Heart right ventricle (tissue), 16 donors: ENCODE results near the gene DRICH1. TPM values are rescaled to one million over a fixed set of nuclear protein-coding genes. Genes with fewer than 3 reads are reported as not detected.
"Not testable (repeated sequence)": the region's sequence is repeated elsewhere in the genome, so short reads cannot be mapped to it uniquely, and the experiment has no call there.

ENCODE experiments used
- ATAC-seq, 8 donors: fragments of 200-7000 bp; cut with Tn5 transposase; one replicate each; pipeline ENCODE4 v1.9.1; 2020; ENCODE audit warnings: mild to moderate bottlenecking in 8 of 8, moderate library complexity in 8 of 8, moderate number of reproducible peaks in 1 of 8
- DNase-seq, 2 donors: peaks; one replicate each; pipeline ENCODE4 v3.0.0-alpha.2; 2020
- H3K27ac ChIP-seq, 10 donors: fragments of 200-600 bp; sonication (generic) in 2 of 10; one replicate each; pipeline versions ENCODE4 v1.5.0 to v1.8.0; 2020 to 2022; ENCODE audit warnings: mild to moderate bottlenecking in 3 of 10
- H3K27me3 ChIP-seq, 7 donors: fragments of 200-600 bp; one replicate each; pipeline ENCODE4 v1.8.0; 2021 to 2022; ENCODE audit warnings: mild to moderate bottlenecking in 2 of 7
- H3K36me3 ChIP-seq, 9 donors: fragments of 200-600 bp; sonication (generic) in 1 of 9; one replicate each; pipeline versions ENCODE4 v1.5.0 to v1.8.0; 2020 to 2022; ENCODE audit warnings: mild to moderate bottlenecking in 2 of 9
- H3K4me1 ChIP-seq, 9 donors: fragments of 200-600 bp; sonication (generic) in 1 of 9; one replicate each; pipeline versions ENCODE4 v1.5.0 to v1.8.0; 2020 to 2022; ENCODE audit warnings: mild to moderate bottlenecking in 4 of 9
- H3K4me3 ChIP-seq, 10 donors: fragments of 200-600 bp; sonication (generic) in 2 of 10; one replicate each; pipeline versions ENCODE4 v1.5.0 to v1.8.0; 2020 to 2022; ENCODE audit warnings: mild to moderate bottlenecking in 7 of 10, moderate library complexity in 2 of 10
- H3K9me3 ChIP-seq, 11 donors: fragments of 200-600 bp in 10 of 11; sonication (generic) in 2 of 11; one replicate each; pipeline versions ENCODE4 v1.5.0 to v1.8.0; 2013 to 2022; ENCODE audit warnings: mild to moderate bottlenecking in 2 of 11, control low read depth in 1 of 11, moderate library complexity in 1 of 11
- WGBS, 2 donors: extraction: QIAGEN DNeasy Blood & Tissue Kit; methylation state at CpG; one replicate each; pipeline ENCODE4 v1.1.7; 2013; ENCODE audit warnings: inconsistent platforms in 1 of 2; 5-methylcytosine and 5-hydroxymethylcytosine counted together
- intact Hi-C, 10 donors: fragments of 100-400 bp; cut with DNase I; formaldehyde crosslinking; loops; one replicate each; pipeline versions ENCODE4 v1.11.1 to v1.14.2; 2022
- polyA plus RNA-seq, 2 donors: library from polyadenylated mRNA; stranded (reverse); fragments of 200-250 nt; gene quantifications; one replicate each; pipeline ENCODE4 v1.2.3, GENCODE V29; 2013
- total RNA-seq, 10 donors: library from RNA; stranded (reverse); fragmentation: NEBNext Ultra II Directional in 3 of 10; extraction: Animal tissue kit (Norgen Biotek cat#: 25700) in 3 of 10; gene quantifications; one replicate each; pipeline versions ENCODE4 v1.2.1 to v1.2.4, GENCODE V29; 2021 to 2023
- TF ChIP-seq, protein P1 (sequence below), 9 donors: fragments of 200-600 bp; sonication (generic) in 2 of 9; IDR thresholded peaks; one replicate each; pipeline versions ENCODE4 v1.5.0 to v1.8.0; 2021 to 2022; ENCODE audit warnings: antibody characterized with exemption in 9 of 9, mild to moderate bottlenecking in 5 of 9, moderate library complexity in 1 of 9
- donor health status: Arrhythmogenic right ventricular cardiomyopathy.
- donor health status: ischemic (EF 13 %, LVEDD 7.1; RV severe dilation, severe dysfunction).
- donor health status: healthy with polysubstance abuse.
- donor health status: DM: no; HTN: yes; CAD: no.
- donor health status: DM: no; HTN: no; CAD: no.
- donor health status: ischemic (EF 25% LVEDD 6.9; RV normal size, moderate dysfunction).
- donor health status: ischemic (EF 25% LVEDD 5.7; RV mildly dilated, moderate dysfunction).
- donor health status: healthy.
- donor health status: DM: yes; HTN: yes; CAD: no.
- donor health status: Ischemic cardiomyopathy.
- donor health status: ischemic (EF 35%, LVEDD 5.7; RV mildly dilated, moderate dysfunction).
- donor health status: nonischemic (EF 11% LVEDD 7.7; RV severe dilation, severe dysfunction).
- donor health status: DM: yes; HTN: yes; CAD: no.
- donor health status: PGD.
- donor health status: ischemic (EF 29% LVEDD 5.4; RV normal size, mild dysfunction).
- donor health status: nonischemic (EF 23%, LVEDD 6.1; RV moderate dilation, normal function).

Gene DRICH1
- total and polyA plus RNA-seq, 12 donors, result 0.03 to 0.44 TPM; not detected in 10

DNA sequence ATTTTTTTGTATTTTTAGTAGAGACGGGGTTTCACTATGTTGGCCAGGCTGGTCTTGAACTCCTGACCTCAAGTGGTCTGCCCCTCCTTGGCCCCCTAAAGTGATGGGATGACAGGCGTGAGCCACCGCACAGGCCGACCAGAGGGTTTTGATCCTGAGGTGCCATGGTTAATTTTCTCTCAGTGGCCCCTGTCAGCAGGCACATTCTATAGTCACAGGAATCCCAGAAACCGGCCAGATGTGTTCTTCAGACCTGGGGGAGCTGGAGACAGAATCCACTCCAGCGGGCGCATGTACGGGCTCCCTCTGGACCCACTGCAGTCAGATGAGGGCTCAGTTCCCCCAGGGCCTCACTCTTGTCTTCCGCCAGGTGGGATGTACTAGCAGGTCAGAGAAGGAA is 69.0 kb downstream of the DRICH1 start:
- 87 to 88% methylated on average over 9 of the region's 9 CpGs for WGBS, 2 donors
- Histone ChIP-seq H3K4me1 (peaks cover 0 to 16% (median 10%) of the 10 kb centered on the region in 9 donors), H3K36me3 (no peaks in the 10 kb centered on the region), H3K27ac (no peak overlapping the region), H3K9me3 (no peaks in the 10 kb centered on the region), H3K27me3 (peaks cover 0 to 59% (median 43%) of the 10 kb centered on the region in 7 donors), H3K4me3 (no peak overlapping the region)
- TF ChIP-seq, protein P1, sequence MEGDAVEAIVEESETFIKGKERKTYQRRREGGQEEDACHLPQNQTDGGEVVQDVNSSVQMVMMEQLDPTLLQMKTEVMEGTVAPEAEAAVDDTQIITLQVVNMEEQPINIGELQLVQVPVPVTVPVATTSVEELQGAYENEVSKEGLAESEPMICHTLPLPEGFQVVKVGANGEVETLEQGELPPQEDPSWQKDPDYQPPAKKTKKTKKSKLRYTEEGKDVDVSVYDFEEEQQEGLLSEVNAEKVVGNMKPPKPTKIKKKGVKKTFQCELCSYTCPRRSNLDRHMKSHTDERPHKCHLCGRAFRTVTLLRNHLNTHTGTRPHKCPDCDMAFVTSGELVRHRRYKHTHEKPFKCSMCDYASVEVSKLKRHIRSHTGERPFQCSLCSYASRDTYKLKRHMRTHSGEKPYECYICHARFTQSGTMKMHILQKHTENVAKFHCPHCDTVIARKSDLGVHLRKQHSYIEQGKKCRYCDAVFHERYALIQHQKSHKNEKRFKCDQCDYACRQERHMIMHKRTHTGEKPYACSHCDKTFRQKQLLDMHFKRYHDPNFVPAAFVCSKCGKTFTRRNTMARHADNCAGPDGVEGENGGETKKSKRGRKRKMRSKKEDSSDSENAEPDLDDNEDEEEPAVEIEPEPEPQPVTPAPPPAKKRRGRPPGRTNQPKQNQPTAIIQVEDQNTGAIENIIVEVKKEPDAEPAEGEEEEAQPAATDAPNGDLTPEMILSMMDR (IDR thresholded peaks at IDR 0.05), result no peak
- ATAC-seq (no peak), DNase-seq (no peak)
- intact Hi-C loops, result no loop called here

DNA sequence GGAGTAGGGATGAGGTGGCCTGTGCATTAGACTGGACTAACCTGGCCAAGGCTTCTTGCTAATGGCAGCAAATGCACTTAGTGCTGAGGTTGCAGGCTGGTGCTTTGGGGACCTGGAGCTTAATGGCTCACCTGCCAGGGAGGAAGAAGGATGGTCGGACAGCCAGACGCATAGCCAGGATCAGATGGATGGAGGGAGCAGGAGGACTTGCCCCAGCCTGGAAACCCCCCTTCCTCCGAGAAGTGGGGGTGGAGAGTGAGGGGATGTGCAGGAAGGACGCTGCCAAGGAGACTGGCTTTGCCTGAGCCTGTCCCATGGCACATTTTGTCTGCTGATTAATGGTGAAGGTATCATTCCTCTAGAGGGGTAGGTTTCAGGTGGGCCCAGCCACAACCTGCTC is 69.9 kb downstream of the DRICH1 start:
- Histone ChIP-seq H3K9me3 (no peaks in the 10 kb centered on the region), H3K36me3 (no peaks in the 10 kb centered on the region), H3K27me3 (peaks cover 0 to 63% (median 46%) of the 10 kb centered on the region in 7 donors), H3K27ac (no peak overlapping the region), H3K4me3 (no peak overlapping the region), H3K4me1 (peaks cover 0 to 16% (median 10%) of the 10 kb centered on the region in 9 donors)
- DNase-seq, result no peak
- intact Hi-C loops, result no loop called here
- TF ChIP-seq, protein P1 (IDR thresholded peaks at IDR 0.05), result no peak
- 90 to 92% methylated on average over 4 of the region's 4 CpGs for WGBS, 2 donors
- ATAC-seq, result no peak

DNA sequence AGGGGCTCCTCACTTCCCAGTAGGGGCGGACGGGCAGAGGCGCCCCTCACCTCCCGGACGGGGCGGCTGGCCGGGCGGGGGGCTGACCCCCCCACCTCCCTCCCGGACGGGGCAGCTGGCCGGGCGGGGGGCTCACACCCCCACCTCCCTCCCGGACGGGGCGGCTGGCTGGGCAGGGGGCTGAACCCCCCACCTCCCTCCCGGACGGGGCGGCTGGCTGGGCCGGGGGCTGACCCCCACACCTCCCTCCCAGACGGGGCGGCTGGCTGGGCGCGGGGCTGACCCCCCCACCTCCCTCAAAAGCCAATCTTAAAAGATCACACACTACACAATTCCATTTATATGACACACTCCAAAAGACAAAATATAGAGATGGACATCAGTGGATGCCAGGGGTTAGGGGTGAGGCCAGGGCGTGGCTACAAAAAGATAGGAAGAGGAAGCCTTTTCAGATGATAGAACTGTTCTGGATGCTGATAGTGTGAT is 71.1 kb downstream of the DRICH1 start:
- WGBS, 2 donors, result 89 to 92% methylated on average over 24 of the region's 24 CpGs

DNA sequence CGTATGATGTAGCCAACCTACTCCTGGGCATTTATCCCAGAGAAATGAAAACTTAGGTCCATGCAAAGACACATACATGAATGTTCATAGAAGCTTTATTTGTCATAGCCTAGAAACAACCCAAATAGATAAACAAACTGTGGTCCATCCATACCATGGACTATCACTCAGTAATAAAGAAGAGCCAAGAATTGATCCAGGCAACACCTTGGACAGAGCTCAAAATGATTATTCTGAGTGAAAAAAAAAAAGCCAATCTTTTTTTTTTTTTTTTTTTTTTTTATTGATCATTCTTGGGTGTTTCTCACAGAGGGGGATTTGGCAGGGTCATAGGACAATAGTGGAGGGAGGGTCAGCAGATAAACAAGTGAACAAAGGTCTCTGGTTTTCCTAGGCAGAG is 71.9 kb downstream of the DRICH1 start:
- H3K4me1 ChIP-seq, intact Hi-C loops, H3K4me3 ChIP-seq, DNase-seq, H3K36me3 ChIP-seq, ATAC-seq, H3K9me3 ChIP-seq, H3K27ac ChIP-seq: not testable (repeated sequence)
- peaks cover 0 to 61% (median 43%) of the 10 kb centered on the region in 7 donors for H3K27me3 ChIP-seq
- 50 to 53% methylated on average over 1 of the region's 1 CpG for WGBS, 2 donors

More for the DNA sequence above, 71.1 kb downstream of the DRICH1 start:
- DNase-seq, H3K4me1 ChIP-seq, ATAC-seq, H3K36me3 ChIP-seq, intact Hi-C loops, H3K27ac ChIP-seq, H3K9me3 ChIP-seq, H3K4me3 ChIP-seq: not testable (repeated sequence)
- peaks cover 0 to 61% (median 45%) of the 10 kb centered on the region in 7 donors for H3K27me3 ChIP-seq

Other genes with a start within 250 kb of the DRICH1 start
- not detected for gene IGLL1, start 52.0 kb downstream of the DRICH1 start, total RNA-seq
- gene IGLL1, start 52.0 kb downstream of the DRICH1 start, polyA plus RNA-seq, result not detected
- 1 to 10 TPM in 1 of 10 donors, under 1 TPM in 1, not detected in 8; 0.23 to 1.6 TPM for gene RGL4, start 58.7 kb upstream of the DRICH1 start, total RNA-seq
- gene RGL4, start 58.7 kb upstream of the DRICH1 start, polyA plus RNA-seq, result under 1 TPM; 0.29 to 0.59 TPM
- gene ZNF70, start 118.8 kb upstream of the DRICH1 start, total RNA-seq, result 1 to 10 TPM; 3.0 to 4.2 (median 3.6) TPM
- gene ZNF70, start 118.8 kb upstream of the DRICH1 start, polyA plus RNA-seq, result 1 to 10 TPM; 1.2 to 2.1 TPM
- gene VPREB3, start 122.1 kb upstream of the DRICH1 start, total RNA-seq, result 1 to 10 TPM in 4 of 10 donors, under 1 TPM in 2, not detected in 4; 0.56 to 2.5 (median 1.3) TPM
- gene VPREB3, start 122.1 kb upstream of the DRICH1 start, polyA plus RNA-seq, result under 1 TPM; 0.83 to 0.88 TPM
- not detected for gene C22orf15, start 130.7 kb upstream of the DRICH1 start, total RNA-seq
- under 1 TPM; 0.12 to 0.66 TPM for gene C22orf15, start 130.7 kb upstream of the DRICH1 start, polyA plus RNA-seq
- gene CHCHD10, start 135.7 kb upstream of the DRICH1 start, total RNA-seq, result 1,000 to 10,000 TPM in 8 of 10 donors, 100 to 1,000 TPM in 2; 860 to 1,727 (median 1,056) TPM
- 1,000 to 10,000 TPM in 1 of 2 donors, 100 to 1,000 TPM in 1; 735 to 3,552 TPM for gene CHCHD10, start 135.7 kb upstream of the DRICH1 start, polyA plus RNA-seq
- 10 to 100 TPM in 4 of 10 donors, 1 to 10 TPM in 6; 3.5 to 23.4 (median 5.4) TPM for gene MMP11, start 140.5 kb upstream of the DRICH1 start, total RNA-seq
- gene MMP11, start 140.5 kb upstream of the DRICH1 start, polyA plus RNA-seq, result 10 to 100 TPM in 1 of 2 donors, 1 to 10 TPM in 1; 9.9 to 12.8 TPM
- gene SMARCB1, start 154.6 kb upstream of the DRICH1 start, total RNA-seq, result 10 to 100 TPM; 28.5 to 73.1 (median 39.8) TPM
- 10 to 100 TPM; 26.8 to 70.0 TPM for gene SMARCB1, start 154.6 kb upstream of the DRICH1 start, polyA plus RNA-seq
- 1 to 10 TPM in 9 of 10 donors, under 1 TPM in 1; 0.91 to 5.1 (median 1.7) TPM for gene DERL3, start 206.7 kb upstream of the DRICH1 start, total RNA-seq
- 10 to 100 TPM in 1 of 2 donors, 1 to 10 TPM in 1; 2.0 to 14.1 TPM for gene DERL3, start 206.7 kb upstream of the DRICH1 start, polyA plus RNA-seq
- gene SLC2A11, start 225.6 kb upstream of the DRICH1 start, total RNA-seq, result 10 to 100 TPM; 16.1 to 30.4 (median 21.2) TPM
- gene SLC2A11, start 225.6 kb upstream of the DRICH1 start, polyA plus RNA-seq, result 10 to 100 TPM in 1 of 2 donors, 1 to 10 TPM in 1; 8.3 to 42.1 TPM